ENCODE measurements around the gene NBPF1. TPM values are rescaled to one million over a fixed set of nuclear protein-coding genes. Genes with fewer than 3 reads are reported as not detected.

The NBPF1 gene
- total and polyA plus RNA-seq, 9 of the 15 experiments (the other 6 are each of a cell fraction or from before 2014, with no cell fraction given) = 5.2 to 42.6 (median 24.1) TPM

DNA sequence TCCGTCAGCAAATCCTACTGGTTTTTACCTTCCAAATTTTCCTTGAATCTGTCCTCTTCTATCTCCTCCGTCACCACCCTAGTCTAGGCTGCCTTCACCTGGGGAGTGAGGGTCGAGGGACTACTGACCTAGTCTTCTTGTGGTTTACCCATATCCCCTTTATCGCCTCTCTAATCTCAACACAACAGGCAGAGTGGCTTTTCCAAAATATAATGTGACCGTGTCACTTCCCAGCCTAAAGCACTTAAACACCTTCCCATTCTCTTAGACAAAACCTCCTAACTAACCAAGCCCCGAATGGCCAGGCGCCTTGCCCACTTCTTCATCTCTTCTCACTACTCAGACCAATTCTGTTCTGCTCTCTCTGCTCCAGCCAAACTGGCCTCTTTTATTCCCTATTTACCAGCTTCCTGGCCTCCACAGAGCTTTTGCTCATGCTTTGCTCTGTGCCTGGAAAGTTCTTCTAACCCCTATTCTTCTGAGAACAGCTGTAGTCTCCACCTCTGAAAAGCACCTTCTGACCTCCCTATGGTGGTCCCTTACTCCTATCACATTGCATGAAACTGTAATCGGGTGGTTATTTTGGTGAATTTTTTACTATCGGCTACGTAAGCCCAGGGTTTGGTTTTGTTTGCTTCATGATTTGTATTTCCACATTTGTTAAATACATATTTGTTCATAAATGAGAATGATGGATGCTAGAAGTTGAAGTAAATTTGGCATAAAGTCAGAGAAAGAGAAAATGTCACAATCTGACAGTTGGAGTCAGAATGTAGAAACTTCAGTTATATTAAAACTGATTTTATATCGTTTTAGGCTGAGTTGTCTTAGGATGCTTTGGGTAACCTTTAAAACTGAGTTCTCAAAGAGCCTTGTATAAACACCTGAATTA, 1.2 kb upstream of the NBPF1 start (continued):
- TF ChIP-seq, protein P1, sequence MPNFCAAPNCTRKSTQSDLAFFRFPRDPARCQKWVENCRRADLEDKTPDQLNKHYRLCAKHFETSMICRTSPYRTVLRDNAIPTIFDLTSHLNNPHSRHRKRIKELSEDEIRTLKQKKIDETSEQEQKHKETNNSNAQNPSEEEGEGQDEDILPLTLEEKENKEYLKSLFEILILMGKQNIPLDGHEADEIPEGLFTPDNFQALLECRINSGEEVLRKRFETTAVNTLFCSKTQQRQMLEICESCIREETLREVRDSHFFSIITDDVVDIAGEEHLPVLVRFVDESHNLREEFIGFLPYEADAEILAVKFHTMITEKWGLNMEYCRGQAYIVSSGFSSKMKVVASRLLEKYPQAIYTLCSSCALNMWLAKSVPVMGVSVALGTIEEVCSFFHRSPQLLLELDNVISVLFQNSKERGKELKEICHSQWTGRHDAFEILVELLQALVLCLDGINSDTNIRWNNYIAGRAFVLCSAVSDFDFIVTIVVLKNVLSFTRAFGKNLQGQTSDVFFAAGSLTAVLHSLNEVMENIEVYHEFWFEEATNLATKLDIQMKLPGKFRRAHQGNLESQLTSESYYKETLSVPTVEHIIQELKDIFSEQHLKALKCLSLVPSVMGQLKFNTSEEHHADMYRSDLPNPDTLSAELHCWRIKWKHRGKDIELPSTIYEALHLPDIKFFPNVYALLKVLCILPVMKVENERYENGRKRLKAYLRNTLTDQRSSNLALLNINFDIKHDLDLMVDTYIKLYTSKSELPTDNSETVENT (CRISPR knock-in tag; IDR thresholded peaks at IDR 0.05) = no peak
- TF ChIP-seq, protein P2, sequence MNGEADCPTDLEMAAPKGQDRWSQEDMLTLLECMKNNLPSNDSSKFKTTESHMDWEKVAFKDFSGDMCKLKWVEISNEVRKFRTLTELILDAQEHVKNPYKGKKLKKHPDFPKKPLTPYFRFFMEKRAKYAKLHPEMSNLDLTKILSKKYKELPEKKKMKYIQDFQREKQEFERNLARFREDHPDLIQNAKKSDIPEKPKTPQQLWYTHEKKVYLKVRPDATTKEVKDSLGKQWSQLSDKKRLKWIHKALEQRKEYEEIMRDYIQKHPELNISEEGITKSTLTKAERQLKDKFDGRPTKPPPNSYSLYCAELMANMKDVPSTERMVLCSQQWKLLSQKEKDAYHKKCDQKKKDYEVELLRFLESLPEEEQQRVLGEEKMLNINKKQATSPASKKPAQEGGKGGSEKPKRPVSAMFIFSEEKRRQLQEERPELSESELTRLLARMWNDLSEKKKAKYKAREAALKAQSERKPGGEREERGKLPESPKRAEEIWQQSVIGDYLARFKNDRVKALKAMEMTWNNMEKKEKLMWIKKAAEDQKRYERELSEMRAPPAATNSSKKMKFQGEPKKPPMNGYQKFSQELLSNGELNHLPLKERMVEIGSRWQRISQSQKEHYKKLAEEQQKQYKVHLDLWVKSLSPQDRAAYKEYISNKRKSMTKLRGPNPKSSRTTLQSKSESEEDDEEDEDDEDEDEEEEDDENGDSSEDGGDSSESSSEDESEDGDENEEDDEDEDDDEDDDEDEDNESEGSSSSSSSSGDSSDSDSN (IDR thresholded peaks at IDR 0.05; ENCODE audit: borderline replicate concordance in 1 of 2, low read depth in 2 of 2, low read length in 2 of 2) = peak; percentile 21 to 45; a peak in 1 of 4 replicates
- peak; percentile 75; the same call in 1 of the 2 replicates for TF ChIP-seq ZNF561 (CRISPR knock-in tag; conservative IDR thresholded peaks at IDR 0.05)
- TF ChIP-seq, protein P3, sequence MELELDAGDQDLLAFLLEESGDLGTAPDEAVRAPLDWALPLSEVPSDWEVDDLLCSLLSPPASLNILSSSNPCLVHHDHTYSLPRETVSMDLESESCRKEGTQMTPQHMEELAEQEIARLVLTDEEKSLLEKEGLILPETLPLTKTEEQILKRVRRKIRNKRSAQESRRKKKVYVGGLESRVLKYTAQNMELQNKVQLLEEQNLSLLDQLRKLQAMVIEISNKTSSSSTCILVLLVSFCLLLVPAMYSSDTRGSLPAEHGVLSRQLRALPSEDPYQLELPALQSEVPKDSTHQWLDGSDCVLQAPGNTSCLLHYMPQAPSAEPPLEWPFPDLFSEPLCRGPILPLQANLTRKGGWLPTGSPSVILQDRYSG (tag; conservative IDR thresholded peaks at IDR 0.05; ENCODE audit: low read depth) = no peak
- TF ChIP-seq, protein P4, sequence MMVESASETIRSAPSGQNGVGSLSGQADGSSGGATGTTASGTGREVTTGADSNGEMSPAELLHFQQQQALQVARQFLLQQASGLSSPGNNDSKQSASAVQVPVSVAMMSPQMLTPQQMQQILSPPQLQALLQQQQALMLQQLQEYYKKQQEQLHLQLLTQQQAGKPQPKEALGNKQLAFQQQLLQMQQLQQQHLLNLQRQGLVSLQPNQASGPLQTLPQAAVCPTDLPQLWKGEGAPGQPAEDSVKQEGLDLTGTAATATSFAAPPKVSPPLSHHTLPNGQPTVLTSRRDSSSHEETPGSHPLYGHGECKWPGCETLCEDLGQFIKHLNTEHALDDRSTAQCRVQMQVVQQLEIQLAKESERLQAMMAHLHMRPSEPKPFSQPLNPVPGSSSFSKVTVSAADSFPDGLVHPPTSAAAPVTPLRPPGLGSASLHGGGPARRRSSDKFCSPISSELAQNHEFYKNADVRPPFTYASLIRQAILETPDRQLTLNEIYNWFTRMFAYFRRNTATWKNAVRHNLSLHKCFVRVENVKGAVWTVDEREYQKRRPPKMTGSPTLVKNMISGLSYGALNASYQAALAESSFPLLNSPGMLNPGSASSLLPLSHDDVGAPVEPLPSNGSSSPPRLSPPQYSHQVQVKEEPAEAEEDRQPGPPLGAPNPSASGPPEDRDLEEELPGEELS (CRISPR knock-in tag; IDR thresholded peaks at IDR 0.05; ENCODE audit: borderline replicate concordance) = no peak
- no peak for TF ChIP-seq RB1 (IDR thresholded peaks at IDR 0.05; ENCODE audit: low read depth)
- TF ChIP-seq ZNF75A (CRISPR knock-in tag; IDR thresholded peaks at IDR 0.05) = 0 out of 2 replicates have a peak, but pooled peaks have one; percentile 11
- TF ChIP-seq HDAC6 (IDR thresholded peaks at IDR 0.05; ENCODE audit: low read depth, low read length) = 0 out of 2 replicates have a peak, but pooled peaks have one; percentile 54
- no peak; the same call in 1 of the 2 replicates for TF ChIP-seq MAFF (IDR thresholded peaks at IDR 0.05; ENCODE audit: low read length)
- no peak for TF ChIP-seq XRCC3 (IDR thresholded peaks at IDR 0.05)
- no peak for TF ChIP-seq CAMTA2 (CRISPR knock-in tag; conservative IDR thresholded peaks at IDR 0.05)
- TF ChIP-seq ZBTB17 (CRISPR knock-in tag; IDR thresholded peaks at IDR 0.05) = peak; percentile 55; the same call in 1 of the 2 replicates
- TF ChIP-seq SMARCA5 (IDR thresholded peaks at IDR 0.05) = no peak
- TF ChIP-seq ZFP1 (CRISPR knock-in tag; IDR thresholded peaks at IDR 0.05) = peak; percentile 72
- TF ChIP-seq EP300 (IDR thresholded peaks at IDR 0.05; ENCODE audit: low read length) = peak; percentile 54; the same call in 1 of the 2 replicates
- peak; percentile 97 for TF ChIP-seq ELF4 (CRISPR knock-in tag; IDR thresholded peaks at IDR 0.05)
- TF ChIP-seq, protein P5, sequence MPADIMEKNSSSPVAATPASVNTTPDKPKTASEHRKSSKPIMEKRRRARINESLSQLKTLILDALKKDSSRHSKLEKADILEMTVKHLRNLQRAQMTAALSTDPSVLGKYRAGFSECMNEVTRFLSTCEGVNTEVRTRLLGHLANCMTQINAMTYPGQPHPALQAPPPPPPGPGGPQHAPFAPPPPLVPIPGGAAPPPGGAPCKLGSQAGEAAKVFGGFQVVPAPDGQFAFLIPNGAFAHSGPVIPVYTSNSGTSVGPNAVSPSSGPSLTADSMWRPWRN (IDR thresholded peaks at IDR 0.05; ENCODE audit: low read depth) = no peak
